22Rv1 (cell line): ENCODE measurements around the gene NMNAT2.

ENCODE experiments used
- ZFX ChIP-seq: fragments of 450-650 bp; IDR thresholded peaks from 2 replicates; pipeline ENCODE4 v1.6.1; 2017; ENCODE audit warnings: antibody characterized with exemption, borderline replicate concordance
- TF ChIP-seq, protein P1 (sequence below): fragments of 450-650 bp; IDR thresholded peaks from 2 replicates; pipeline ENCODE4 v1.5.1; 2017; ENCODE audit warnings: mild to moderate bottlenecking

DNA sequence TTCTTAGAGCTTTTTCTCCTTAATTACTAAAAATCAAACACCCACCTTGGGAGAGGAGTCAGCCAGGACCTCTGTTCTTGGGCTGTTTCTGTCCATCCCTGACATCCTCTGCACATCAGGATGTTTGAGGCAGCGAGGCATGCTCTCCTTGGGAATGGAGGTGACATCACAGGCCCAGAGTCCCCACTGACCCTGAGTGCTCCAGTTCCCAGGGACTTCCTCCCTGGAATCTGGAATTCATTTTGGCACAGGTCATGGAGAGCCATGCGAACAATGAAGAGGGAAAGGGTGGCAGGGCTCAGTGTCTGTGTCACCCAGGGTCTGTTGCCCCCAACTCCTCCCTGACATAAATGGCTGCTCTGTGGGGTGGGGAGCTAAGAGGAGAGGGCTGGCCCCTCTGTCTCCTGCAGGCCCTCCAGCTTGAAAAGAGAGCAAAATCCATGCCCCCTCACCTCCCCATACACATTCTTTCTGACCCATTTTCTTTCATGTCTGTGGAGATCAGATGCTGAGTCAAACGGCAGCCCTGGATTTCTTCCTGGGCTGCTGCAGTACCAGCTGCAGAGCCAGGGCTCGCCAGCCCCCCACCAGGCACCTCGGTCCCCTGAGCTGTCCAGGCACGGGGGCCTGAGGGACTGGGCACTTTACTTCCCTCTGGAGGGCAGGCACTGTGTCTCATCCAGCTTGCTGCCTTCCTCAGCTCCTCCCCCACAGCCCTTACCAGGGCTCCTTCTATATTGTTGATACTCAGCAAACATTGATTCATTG lies 102.0 kb downstream of the NMNAT2 start:
- TF ChIP-seq, protein P1, sequence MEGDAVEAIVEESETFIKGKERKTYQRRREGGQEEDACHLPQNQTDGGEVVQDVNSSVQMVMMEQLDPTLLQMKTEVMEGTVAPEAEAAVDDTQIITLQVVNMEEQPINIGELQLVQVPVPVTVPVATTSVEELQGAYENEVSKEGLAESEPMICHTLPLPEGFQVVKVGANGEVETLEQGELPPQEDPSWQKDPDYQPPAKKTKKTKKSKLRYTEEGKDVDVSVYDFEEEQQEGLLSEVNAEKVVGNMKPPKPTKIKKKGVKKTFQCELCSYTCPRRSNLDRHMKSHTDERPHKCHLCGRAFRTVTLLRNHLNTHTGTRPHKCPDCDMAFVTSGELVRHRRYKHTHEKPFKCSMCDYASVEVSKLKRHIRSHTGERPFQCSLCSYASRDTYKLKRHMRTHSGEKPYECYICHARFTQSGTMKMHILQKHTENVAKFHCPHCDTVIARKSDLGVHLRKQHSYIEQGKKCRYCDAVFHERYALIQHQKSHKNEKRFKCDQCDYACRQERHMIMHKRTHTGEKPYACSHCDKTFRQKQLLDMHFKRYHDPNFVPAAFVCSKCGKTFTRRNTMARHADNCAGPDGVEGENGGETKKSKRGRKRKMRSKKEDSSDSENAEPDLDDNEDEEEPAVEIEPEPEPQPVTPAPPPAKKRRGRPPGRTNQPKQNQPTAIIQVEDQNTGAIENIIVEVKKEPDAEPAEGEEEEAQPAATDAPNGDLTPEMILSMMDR, result no peak
- no peak for TF ChIP-seq ZFX
